HEK293T (cell line): ENCODE measurements around the gene MTX1.

Experiments
- CTBP1 ChIP-seq: fragments of 450-650 bp; IDR thresholded peaks from 2 replicates; pipeline ENCODE4 v1.6.1; 2016; ENCODE audit warnings: borderline replicate concordance
- FOXK2 ChIP-seq: fragments of 450-650 bp; IDR thresholded peaks from 2 replicates; pipeline ENCODE4 v1.6.1; 2016; ENCODE audit warnings: mild to moderate bottlenecking
- FOXM1 ChIP-seq: fragments of 450-650 bp; IDR thresholded peaks from 2 replicates; pipeline ENCODE4 v1.6.1; 2017; ENCODE audit warnings: mild to moderate bottlenecking, borderline replicate concordance
- HDGF ChIP-seq: fragments of 450-650 bp; IDR thresholded peaks from 2 replicates; pipeline ENCODE4 v1.6.1; 2017; ENCODE audit warnings: antibody characterized with exemption, borderline replicate concordance
- LEF1 ChIP-seq: fragments of 450-650 bp; IDR thresholded peaks from 2 replicates; pipeline ENCODE4 v1.6.1; 2017; ENCODE audit warnings: mild to moderate bottlenecking, borderline replicate concordance
- PKNOX1 ChIP-seq: fragments of 450-650 bp; IDR thresholded peaks from 2 replicates; pipeline ENCODE4 v1.6.1; 2016
- ZNF384 ChIP-seq: fragments of 450-650 bp; IDR thresholded peaks from 2 replicates; pipeline ENCODE4 v1.6.1; 2016

- TF ChIP-seq FOXM1 (no peak), CTBP1 (no peak), LEF1 (no peak), FOXK2 (no peak), HDGF (no peak), ZNF384 (no peak), PKNOX1 (no peak)
These were observed 10.0 kb upstream of the MTX1 start for GRCh38 chr1:155198547-155198906.
